HG03575 (cell line): ENCODE data around the gene ZSCAN10.

Experiments used
- ATAC-seq: cut with Tn5 transposase; IDR thresholded peaks from one replicate; pipeline ENCODE4 v1.9.1; 2021; ENCODE audit not compliant: unreplicated experiment, insufficient number of reproducible peaks, low FRiP score; ENCODE audit errors: extremely low read depth

The ZSCAN10 gene

DNA sequence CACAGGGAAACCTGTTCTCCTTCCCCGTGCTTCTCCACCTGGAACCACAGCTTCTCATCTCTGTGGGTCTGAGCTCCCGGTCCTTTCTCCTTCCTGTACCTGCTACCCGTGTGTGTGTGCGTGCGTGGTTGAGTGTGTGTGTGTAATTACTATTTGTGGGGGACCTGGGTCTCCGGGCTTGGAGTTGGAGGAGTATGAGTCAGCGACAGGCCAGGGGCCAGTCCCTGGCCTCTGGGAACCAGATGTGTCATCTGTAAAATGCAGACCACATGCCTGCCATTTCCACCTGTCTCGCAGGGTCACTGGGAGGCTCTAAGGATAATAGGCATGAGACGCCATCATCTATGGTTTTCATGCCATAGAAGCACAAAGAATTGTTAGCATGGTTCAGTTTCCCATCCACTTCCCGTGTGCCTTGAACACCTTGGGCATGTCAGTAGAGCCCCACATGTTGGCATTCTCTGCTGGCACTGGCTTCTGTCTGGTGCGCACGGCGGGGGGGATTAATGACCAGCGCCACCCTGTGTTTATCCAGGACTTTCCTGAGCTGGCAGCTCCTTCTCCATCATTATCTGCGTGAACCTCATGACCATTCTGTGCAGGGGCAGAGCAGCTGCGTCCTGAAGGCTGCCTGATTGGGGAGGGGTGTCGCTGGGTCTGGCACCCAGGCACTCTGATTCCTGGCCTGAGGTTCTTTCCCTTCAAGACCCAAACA lies 14.8 kb upstream of the ZSCAN10 start:
- ATAC-seq: no peak

DNA sequence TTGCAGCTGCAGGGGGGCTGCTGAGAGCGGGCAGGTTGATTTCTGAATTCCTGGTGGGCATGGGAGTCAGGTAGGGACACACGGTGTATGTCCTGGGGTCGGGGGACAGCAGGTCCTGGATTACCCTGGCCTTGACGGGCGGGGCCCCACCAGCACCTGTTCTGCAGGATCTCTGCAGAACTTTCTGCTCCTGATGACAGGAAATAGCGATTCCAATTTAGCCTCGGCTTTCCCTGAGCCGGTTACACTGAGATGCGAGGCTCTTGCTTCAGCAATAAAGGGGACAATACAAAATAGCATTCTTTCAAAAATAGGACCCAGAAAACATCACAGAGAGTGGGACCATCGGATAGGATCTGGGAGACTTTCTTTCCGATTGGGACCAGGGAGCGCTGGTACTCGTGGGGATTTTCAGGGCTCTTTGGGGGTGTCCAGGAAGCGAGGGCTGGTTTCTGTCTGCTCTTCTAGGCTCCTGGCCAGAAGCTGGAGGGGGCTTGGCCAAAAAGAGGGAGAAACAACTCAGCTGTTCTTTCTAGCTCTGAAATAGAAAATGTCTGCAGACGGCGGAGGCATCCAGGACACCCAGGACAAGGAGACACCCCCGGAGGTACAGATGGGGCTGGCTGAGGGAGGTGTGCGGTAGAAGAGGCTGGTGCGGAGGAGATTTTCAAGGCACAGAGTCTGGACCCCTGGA lies 13.9 kb upstream of the ZSCAN10 start:
- no peak for ATAC-seq

DNA sequence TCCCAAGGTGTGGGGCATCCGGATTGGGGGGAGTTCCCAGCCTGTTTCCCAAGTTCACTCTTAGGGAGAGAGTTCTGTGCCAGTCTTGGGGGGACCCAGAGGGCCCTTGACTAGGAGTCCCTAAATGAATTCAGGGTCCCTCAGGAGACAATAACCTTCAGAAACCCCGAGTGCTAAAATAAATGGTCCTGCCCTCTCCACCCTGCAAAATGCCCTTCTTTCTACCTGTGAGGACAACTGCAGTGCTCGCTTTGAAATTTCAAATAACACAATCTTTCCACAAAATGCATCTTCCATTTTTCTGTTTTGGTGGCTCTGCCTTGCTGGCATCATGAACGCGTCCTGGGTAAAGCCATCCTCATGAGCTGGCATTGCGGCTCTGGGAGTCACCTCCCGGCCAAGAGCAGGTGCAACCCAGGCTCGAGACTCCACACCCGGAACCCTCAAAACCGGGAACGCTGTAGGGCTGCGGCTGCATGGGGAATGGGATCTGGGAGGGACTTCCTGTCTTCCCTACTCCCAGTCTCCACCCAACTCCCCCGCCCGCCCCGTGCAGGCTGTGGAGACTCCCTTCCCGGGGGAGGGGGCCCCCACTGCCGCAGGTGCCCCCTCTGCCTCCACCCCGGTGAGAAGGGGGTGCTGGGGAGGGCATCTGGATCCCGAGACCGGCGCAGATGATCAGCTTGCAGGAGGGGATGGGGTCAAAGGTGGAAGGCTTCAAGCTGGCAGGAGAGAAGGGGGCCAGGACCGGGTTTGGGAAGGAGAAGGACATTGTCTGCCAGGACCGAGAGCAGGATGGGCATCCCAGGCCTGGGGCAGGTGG lies 13.2 kb upstream of the ZSCAN10 start, which contains the start of gene ZNF205:
Gene ZNF205, plus strand, starts transcription at position 529 of the 823 bp plus-strand sequence. CDS start 845 bp downstream, outside the sequence.
- ATAC-seq: no peak

DNA sequence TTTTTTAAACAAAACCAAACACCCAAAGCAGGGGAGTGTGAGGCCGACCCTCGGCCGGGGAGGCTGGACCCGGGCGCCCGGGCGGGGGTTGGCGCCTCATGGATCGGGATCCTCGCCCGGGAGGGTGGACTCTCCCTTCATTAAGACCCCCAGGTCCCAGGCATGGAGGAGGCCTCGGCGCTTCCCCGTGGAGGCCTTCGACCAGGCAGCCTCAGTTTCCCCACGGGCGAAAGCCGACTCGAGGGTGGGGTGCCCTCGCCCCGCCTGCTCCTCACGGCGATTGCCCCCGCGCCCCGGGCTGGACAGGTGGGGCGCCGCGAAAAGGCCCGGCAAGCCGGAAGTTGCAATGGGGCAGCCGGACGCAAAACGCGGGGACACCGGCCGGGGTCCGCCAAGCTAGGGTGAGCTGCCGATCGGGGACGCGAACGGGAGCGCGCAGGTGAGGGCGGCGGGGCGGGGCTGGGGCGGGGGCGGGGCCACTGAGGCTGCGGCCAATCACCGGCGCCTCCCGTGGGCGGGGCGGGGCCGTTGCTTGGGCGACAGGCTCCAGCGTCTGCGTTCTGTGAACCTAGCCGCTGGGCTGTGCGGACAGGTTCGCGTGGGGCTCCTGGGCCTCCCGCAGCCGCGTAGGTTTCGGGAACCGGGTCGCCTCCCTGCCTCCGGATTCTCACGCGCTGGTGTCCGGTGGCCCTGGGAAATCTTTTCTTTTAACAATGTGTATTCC lies 7.3 kb upstream of the ZSCAN10 start:
- ATAC-seq: no peak

DNA sequence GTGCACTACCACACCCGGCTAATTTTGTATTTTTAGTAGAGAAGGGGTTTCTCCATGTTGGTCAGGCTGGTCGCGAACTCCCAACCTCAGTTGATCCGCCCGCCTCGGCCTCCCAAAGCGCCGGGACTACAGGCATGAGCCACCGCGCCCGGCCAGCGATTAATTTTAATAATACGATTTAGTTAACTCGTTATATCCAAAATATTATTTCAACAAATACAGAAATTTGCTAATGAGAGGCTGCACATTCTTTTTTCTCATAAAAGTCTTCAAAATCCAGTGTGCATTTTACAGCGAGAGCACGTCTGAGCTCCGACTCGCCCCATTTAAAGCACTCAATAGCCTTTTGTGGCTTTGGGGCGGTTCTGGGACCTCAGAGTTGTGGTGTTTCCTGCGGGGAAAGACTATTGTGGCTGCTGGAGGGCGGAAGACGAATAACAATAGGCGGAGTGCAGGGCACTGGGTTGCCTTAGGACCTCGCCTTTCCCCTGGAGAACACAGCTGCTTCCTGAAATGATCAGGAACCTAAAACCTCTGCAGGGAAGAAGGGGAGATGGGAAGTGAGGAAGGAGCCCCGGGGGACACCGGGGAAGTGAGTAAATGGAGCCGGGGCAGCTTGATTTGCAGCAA lies 2.9 kb upstream of the ZSCAN10 start:
- no peak for ATAC-seq

DNA sequence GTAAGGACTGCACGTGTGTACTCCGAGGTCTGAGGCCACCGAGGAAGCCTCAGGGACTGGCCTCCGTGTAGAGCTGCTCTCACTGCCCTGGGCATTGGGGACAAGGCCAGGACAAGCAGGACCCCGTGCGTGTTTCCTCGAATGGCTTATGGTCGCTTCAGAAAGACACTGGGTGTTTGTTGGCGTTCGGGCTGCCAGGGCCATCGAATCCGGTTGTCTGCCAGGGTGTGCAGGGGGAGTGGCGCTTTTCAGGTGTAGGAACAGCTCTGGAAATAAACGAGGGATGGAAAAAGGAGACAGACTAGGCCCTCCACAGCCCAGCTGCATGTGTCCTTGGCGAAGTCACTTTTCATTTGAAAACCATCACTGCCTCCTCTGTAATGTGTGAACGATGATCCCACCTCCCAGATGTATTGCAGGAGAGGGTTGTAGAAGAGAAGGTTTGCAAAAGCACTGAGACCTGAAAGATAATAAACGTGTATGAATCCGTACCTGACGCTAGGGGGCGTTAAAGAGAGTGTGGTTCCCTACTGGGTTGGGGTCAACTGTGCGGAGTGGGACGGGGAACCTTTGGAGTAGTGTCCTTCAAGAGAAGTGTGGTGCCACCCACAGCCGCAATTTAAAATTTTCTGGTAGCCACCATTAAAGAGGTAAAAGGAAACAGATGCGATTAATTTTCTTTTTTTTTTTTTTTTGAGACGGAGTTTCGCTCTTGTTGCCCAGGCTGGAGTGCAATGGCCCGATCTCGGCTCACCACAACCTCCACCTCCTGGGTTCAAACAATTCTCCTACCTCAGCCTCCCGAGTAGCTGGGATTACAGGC lies 2.1 kb upstream of the ZSCAN10 start:
- ATAC-seq: no peak

DNA sequence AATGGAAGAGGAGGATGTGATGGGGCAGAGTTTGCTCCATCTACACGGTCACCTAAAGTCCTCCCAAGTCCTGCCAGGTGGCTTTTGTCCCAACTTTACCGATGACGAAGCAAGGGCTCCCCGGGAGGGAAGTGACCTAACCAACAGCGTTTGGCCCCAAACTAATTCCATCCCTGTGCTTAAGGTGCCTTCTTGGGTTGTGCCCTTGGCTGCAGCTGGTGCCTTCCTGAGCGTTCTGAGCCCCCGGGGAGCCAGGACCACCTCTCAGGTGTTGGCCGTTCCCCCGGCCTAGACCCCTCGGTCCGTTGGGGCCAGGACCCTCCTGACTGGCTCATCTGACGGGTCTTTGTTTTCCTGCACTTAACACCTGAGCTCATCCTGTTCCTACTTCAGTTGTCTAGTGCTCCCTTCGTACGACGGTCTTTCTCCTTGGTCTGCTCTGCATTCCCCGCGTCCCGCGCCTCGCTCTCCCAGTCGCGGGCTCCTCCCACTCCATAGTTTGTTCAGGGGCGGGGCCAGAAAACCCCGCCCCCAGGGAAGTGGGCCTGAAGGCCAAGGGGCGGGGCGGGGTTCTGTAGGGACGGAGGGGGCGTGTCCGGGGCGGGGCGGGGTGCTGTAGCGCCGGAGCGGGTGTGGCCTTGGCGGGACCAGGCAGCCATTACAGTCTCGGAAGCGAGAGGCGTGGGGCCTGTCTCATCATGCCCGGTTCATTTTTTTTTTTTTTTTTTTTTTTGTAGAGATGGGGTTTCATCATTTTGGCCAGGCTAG lies 822 bp upstream of the ZSCAN10 start:
- no peak for ATAC-seq

DNA sequence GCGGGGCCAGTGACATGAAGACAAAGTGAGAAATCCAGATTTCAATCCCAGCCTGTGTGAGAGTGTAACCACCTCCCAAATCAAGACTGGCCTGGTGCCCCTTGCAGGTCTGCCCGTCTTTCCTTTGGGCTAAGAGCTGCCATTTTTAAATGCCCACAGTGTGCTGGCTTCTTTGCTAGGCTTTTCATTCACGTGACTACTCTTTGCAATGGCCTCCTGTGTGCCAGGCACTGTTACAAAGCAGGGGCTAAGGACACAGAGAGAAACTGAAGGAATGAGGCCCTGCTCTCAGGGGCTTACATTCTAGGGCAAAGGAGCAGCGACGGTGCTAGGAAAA lies 269 bp upstream of the ZSCAN10 start:
- ATAC-seq: no peak

DNA sequence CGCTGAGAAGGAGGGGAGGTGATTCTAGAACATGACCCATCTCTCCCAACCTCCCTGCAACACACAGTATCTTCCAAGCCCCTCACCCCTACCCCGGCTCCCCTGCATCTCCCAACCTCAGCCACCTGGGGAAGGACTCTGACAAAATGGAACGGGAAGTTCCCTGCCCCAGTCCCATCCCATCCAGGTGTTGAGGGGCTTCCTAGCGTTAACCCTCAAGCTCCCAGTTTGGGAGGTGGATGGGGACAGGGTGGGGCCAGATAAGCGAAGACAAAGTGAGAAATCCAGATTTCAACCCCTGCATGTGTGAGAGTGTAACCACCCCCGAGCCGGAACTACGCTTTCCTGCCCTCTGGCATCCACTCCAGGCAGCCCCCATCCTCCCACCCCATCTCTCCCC lies 1.8 kb downstream of the ZSCAN10 start:
- no peak for ATAC-seq

DNA sequence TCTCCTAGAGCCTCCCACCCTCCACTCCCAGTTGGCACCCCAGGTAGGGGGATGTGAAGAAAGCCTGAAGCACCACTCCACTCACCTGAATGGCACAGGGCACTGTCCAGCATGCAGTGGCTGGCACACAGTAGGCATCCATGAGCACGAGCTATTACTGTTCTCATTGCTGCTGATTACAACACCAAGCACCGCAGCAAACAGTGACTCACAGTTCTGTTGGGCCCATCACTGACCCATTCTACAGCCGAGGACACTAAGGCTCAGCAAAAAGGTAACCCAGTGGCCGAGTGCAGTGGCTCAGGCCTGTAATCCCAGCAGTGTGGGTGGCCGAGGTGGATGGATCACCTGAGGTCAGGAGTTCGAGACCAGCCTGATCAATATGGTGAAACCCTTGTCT lies 2.7 kb downstream of the ZSCAN10 start:
- no peak for ATAC-seq

DNA sequence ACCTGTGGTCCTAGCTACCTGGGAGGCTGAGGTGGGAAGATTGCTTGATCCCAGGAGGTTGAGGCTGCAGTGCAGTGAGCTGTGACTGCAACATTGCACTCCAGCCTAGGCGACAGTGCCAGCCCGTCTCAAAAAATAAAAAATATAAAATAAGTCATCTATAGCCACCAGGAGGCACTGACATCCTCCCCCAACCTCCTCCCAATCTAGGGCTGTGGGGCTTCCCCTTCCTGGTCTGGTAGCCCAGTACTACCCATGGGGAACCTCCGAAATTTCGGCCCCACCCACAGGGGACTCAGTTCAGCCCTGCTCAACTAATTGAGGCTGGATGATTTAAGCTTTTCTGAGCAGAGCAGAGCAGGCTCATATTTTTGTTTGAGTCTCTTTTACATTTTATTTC lies 3.2 kb downstream of the ZSCAN10 start:
- no peak for ATAC-seq

DNA sequence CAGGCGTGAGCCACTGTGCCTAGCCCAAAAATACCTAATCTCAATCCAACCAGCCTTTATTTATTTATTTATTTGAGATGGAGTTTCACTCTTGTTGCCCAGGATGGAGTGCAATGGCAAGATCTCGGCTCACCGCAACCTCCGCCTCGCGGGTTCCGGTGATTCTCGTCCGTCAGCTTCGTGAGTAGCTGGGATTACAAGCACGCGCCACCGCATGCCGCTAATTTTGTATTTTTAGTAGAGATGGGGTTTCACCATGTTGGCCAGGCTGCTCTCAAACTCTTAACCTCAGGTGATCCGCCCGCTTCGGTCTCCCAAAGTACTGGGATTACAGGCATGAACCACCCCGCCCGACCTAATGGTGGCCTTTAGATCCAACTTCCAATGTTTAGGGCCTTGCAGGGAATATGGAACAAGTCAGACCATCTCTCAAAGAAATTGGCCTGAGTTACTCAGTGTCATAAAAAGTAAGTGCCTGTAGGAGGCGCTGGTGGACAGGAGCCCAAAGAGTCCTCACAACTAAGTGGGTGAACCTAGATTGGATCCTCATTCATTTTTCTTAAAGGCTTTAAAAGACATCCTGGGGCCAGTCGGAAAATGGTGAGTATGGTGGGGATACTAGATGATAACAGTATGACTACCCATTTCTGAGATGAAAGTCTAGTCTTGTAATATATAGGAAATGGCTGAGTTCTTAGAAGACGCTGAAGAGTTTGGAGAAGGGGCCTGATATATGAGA lies 4.6 kb downstream of the ZSCAN10 start:
- ATAC-seq: no peak

DNA sequence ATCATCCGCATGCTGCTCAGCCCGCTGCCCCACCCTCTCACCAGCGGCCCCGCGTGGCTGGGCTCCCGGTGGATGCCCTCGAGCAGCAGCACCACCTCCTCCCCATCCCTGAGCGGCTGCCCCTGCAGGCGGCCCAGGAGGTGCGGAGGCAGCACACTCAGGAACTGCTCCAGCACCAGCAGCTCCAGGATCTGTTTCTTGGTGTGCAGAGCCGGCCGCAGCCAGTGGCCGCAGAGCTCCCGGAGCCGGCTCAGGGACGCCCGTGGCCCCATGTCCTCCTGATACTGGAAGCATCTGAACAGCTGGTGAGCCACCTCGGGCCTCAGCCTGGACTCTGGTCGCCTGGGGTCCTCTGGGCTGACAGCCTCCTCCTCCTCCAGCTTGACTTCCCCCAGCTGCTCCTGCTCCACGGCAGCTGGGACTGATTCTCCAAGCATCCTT lies 6.6 kb downstream of the ZSCAN10 start:
- ATAC-seq: no peak

DNA sequence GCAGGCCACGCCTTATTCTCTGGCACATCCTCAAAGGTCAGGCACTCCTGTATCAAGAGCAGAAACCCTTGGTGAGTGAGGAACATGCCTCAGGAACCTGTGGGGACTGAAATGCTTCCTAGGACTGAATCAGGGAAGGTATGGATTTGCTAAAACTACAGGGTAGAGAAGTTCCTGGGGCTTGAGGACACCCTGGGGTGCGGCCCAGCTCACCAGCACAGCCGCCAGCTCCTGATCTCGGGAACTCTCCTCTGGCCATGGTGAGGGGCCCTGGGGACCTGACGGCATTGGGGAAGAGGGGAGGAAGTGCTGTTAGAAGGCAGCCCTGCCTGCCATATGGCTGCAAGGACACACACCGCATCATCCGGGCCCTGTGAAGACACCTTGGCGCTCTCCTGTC lies 7.5 kb downstream of the ZSCAN10 start:
- no peak for ATAC-seq

DNA sequence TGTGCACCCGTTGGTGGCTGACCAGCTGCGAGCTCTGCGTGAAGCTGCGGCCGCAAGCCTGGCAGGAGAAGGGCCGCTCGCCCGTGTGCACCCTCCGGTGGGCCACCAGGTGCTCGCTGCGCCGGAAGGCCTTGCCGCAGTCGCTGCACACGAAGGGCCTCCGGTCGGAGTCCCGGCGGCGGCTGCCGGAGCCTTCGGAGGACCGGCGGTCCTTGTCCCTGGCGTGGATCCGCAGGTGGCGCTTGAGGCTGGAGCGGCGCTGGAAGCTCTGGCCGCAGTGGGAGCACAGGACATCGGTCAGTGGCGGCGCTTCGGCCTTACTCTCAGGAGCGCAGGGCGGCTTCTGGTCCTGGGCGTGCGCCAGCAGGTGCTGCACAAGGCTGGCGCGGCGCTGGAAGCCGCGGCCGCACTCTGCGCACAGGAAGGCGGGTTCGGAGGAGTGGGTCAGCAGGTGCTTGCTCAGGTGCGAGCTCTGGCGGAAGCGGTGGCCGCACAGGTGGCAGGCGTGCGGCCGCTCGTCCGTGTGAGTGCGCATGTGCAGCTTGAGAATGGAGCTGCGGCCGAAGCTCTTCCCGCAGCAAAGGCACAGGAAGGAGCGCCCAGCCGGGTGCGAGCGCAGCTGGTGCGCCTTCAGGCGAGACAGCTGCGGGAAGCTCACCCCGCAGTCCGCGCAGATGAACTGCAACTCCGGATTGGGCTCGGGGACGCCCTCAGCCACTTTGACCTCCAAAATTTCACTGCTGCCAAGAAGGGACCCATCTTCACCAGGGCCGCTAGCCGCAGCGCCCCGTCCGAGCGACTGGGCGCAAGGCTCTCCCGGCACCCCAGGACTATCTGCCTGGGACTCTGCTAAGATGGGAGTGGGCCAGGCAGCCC lies 9.1 kb downstream of the ZSCAN10 start:
- ATAC-seq: no peak
